ENCODE measurements around the gene PCSK4. TPM values are rescaled to one million over a fixed set of nuclear protein-coding genes. Genes with fewer than 3 reads are reported as not detected.

Gene PCSK4
- total RNA-seq, 1 experiment from 2014 or later = 18.6 TPM

DNA sequence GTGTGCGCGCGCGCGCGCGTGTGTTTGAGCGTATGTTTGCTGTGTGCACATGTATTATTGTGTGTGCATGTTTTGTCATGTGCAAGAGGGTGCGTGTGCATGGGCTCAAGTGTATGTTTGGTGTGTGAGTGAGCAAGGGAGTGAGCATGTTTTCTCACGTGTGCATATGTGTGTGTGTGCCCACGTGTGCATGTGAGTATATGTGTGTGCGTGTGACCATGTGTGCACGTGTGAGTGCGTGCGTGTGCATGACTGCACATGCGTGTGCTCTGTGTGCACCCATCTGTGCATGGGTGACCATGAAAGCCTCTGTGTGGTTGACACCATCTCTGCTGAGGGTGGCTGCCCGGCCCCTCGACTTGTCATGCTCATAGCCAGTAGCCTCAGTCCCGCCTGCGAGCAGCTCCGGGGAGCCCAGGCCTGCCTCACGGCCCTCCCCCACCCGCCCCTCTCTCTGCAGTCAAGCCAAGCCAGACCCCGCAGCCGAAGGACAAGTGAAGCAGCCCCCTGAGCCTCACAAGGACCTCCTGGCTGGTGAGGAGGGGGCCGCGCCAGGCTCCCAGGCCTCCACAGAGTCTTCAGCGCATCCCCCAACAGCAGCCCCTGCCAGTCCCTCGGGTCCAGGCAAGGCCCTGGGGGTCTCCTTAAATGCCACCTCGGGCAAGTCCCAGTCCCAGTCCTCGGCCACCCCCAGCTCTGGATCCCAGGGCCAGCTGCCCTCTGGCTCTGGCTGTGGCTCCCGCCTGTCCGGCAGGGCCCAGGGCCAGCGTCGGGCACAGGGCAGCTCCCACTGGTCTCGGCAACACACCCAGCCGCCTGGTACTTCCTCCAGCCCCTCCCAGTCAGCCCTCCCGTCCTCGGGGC lies 6.8 kb upstream of the PCSK4 start:
- Histone ChIP-seq H4K20me1 (ENCODE audit: insufficient read depth) (no peaks in the 10 kb centered on the region), H3K27ac (no peak overlapping the region), H3K36me3 (ENCODE audit: low read depth) (no peaks in the 10 kb centered on the region), H3K4me1 (replicated peaks; ENCODE audit: insufficient read depth) (peaks cover 13% of the 10 kb centered on the region), H3K79me2 (ENCODE audit: low read depth) (peaks cover 5% of the 10 kb centered on the region), H3K27me3 (ENCODE audit: insufficient read depth, low read depth) (no peaks in the 10 kb centered on the region), H2AFZ (no peak overlapping the region), H3F3A (ENCODE audit: insufficient read depth, low read depth) (no peaks in the 10 kb centered on the region), H3K4me2 (no peak overlapping the region), H3K9me3 (ENCODE audit: insufficient read depth, low read depth) (no peaks in the 10 kb centered on the region), H3K9me2 (ENCODE audit: insufficient read depth) (no peaks in the 10 kb centered on the region), H3K4me3 (no peak overlapping the region)
- POLR2A ChIA-PET (ENCODE audit: unreplicated experiment) = no interaction called here
- BruUV-seq (replicated peaks) = no TSS peak
- CTCF ChIA-PET = no interaction called here
- TF ChIP-seq EZH2 (IDR thresholded peaks at IDR 0.05; ENCODE audit: low read depth) = no peak
- TF ChIP-seq, protein P1, sequence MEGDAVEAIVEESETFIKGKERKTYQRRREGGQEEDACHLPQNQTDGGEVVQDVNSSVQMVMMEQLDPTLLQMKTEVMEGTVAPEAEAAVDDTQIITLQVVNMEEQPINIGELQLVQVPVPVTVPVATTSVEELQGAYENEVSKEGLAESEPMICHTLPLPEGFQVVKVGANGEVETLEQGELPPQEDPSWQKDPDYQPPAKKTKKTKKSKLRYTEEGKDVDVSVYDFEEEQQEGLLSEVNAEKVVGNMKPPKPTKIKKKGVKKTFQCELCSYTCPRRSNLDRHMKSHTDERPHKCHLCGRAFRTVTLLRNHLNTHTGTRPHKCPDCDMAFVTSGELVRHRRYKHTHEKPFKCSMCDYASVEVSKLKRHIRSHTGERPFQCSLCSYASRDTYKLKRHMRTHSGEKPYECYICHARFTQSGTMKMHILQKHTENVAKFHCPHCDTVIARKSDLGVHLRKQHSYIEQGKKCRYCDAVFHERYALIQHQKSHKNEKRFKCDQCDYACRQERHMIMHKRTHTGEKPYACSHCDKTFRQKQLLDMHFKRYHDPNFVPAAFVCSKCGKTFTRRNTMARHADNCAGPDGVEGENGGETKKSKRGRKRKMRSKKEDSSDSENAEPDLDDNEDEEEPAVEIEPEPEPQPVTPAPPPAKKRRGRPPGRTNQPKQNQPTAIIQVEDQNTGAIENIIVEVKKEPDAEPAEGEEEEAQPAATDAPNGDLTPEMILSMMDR (conservative IDR thresholded peaks at IDR 0.05) = no peak
- intact Hi-C loops (cut with micrococcal nuclease; ENCODE audit: unreplicated experiment) = no loop called here
- DNase-seq = no peak

DNA sequence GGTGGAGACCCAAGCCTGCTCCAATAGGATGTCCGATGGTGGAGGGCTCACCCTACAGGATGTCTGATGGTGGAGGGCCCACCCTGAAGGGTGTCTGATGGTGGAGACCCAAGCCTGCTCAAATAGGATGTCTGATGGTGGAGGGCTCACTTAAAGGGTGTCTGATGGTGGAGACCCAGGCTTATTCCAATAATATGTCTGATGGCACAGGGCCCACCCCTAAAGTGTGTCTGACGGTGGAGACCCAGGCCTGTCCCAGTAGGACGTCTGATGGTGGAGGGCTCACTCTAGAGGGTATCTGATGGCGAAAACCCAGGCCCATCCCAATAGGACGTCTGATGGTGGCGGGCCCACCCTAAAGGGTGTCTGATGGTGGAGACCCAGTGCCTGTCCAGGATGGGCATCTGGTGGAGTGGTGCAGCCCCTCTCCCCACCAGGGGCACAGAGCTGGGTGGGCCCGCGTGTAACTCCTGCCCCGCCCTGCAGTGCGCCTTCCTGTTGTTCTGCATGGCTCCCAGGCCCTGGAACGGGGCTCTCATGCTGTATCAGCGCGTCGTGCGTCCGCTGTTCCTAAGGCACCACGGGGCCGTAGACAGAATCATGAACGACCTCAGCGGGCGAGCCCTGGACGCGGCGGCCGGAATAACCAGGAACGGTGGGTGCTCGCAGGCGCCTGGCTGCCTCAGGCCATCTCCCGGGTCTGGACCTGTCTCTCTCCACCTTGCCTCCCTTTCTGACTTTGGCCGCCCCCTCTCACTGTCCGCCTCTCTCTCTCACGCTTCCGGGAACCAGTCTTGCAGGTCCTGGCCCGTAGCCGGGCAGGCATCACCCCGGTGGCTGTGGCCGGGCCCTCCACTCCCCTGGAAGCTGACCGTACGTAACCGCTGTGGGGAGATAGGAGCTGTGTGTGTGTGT lies 5.9 kb upstream of the PCSK4 start:
- Histone ChIP-seq H3K79me2 (ENCODE audit: low read depth) (peaks cover 11% of the 10 kb centered on the region), H3K27ac (no peak overlapping the region), H2AFZ (no peak overlapping the region), H3K4me1 (replicated peaks; ENCODE audit: insufficient read depth) (peaks cover 13% of the 10 kb centered on the region), H3K9me3 (ENCODE audit: insufficient read depth, low read depth) (no peaks in the 10 kb centered on the region), H3K9me2 (ENCODE audit: insufficient read depth) (no peaks in the 10 kb centered on the region), H3K4me2 (no peak overlapping the region), H3F3A (ENCODE audit: insufficient read depth, low read depth) (no peaks in the 10 kb centered on the region), H4K20me1 (ENCODE audit: insufficient read depth) (no peaks in the 10 kb centered on the region), H3K27me3 (ENCODE audit: insufficient read depth, low read depth) (no peaks in the 10 kb centered on the region), H3K36me3 (ENCODE audit: low read depth) (no peaks in the 10 kb centered on the region), H3K4me3 (no peak overlapping the region)
- BruUV-seq (replicated peaks) = no TSS peak
- DNase-seq = no peak
- CTCF ChIA-PET = no interaction called here
- intact Hi-C loops (cut with micrococcal nuclease; ENCODE audit: unreplicated experiment) = no loop called here
- TF ChIP-seq, protein P1 (conservative IDR thresholded peaks at IDR 0.05) = no peak
- no peak for TF ChIP-seq EZH2 (IDR thresholded peaks at IDR 0.05; ENCODE audit: low read depth)
- POLR2A ChIA-PET (ENCODE audit: unreplicated experiment) = no interaction called here

DNA sequence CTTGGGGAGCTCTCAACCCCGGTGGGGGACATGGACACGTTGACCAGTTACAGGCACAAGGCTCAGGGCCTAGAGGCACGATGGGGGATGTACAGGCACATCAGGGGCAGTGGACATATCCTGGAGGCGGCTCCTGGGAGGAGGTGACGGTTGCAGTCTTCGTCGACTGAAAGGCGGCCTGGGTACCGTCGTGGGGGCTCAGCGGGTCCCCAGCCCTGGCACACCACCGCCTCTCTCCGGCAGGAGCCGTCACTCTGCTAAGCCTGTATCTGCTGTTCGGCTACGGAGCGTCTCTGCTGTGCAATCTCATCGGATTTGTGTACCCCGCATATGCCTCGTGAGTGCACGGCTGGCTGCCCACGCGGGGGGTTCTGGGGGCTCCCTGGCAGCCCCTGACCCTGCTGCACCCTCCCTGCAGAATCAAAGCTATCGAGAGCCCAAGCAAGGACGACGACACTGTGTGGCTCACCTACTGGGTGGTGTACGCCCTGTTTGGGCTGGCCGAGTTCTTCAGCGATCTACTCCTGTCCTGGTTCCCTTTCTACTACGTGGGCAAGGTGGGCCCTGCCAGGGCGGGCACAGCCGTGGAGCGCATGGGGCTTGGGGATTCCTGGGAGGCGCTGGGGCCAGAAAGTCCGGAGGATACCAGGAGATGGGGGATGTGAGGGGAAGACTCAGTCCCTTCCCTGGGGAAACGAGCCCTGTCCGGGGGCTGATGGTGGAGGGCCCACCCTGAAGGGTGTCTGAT lies 5.1 kb upstream of the PCSK4 start:
- no peak overlapping the region for H2AFZ ChIP-seq
- peaks cover 13% of the 10 kb centered on the region for H3K4me1 ChIP-seq (replicated peaks; ENCODE audit: insufficient read depth)
- TF ChIP-seq EZH2 (IDR thresholded peaks at IDR 0.05; ENCODE audit: low read depth) = no peak
- TF ChIP-seq, protein P1 (conservative IDR thresholded peaks at IDR 0.05) = no peak
- H3K9me3 ChIP-seq (ENCODE audit: insufficient read depth, low read depth) = no peaks in the 10 kb centered on the region
- H3K4me2 ChIP-seq = no peak overlapping the region
- no peak for DNase-seq
- H4K20me1 ChIP-seq (ENCODE audit: insufficient read depth) = no peaks in the 10 kb centered on the region
- peaks cover 11% of the 10 kb centered on the region for H3K79me2 ChIP-seq (ENCODE audit: low read depth)
- H3K27ac ChIP-seq = no peak overlapping the region
- intact Hi-C loops (cut with micrococcal nuclease; ENCODE audit: unreplicated experiment) = no loop called here
- no peaks in the 10 kb centered on the region for H3K36me3 ChIP-seq (ENCODE audit: low read depth)
- H3K9me2 ChIP-seq (ENCODE audit: insufficient read depth) = no peaks in the 10 kb centered on the region
- BruUV-seq (replicated peaks) = no TSS peak
- no peaks in the 10 kb centered on the region for H3F3A ChIP-seq (ENCODE audit: insufficient read depth, low read depth)
- ChIA-PET POLR2A (ENCODE audit: unreplicated experiment) (no interaction called here), CTCF (no interaction called here)
- no peaks in the 10 kb centered on the region for H3K27me3 ChIP-seq (ENCODE audit: insufficient read depth, low read depth)
- H3K4me3 ChIP-seq = no peak overlapping the region
